Measurements from ENCODE around the gene MED12L.

MED12L gene

DNA sequence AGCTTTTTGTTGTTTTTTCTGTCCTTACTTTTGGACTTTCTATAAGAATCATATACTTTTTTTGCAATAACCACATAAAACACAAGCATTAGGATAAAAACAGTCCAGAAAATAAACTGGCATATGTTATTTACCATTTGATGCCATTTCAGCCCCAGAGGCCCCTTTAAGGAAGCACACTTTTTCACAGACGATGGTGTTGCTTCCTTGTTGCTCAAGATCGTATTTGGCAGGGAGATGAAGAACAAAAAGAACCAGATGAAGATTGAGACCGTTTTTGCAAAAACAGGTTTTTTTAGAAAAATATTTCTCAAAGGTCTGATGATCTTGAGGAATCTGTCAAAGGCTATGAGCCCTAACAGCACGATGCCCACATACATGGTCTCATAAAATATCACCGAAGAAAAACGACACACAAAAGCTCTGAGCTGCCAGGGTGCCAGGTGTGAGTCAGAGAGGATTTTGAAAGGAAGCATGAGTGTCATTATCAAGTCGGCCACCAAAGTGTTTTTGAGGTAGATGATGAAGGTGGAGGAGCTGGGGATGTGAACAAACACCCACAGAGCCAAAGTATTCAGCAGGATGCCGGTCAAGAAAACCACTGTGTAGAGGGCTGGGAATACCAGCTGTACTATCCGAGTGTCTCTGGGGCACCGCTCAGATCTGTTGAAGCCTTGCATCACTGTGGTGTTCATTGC is 243.0 kb downstream of the MED12L start:
- DNase-seq (ENCODE audit: low spot score): no peak

DNA sequence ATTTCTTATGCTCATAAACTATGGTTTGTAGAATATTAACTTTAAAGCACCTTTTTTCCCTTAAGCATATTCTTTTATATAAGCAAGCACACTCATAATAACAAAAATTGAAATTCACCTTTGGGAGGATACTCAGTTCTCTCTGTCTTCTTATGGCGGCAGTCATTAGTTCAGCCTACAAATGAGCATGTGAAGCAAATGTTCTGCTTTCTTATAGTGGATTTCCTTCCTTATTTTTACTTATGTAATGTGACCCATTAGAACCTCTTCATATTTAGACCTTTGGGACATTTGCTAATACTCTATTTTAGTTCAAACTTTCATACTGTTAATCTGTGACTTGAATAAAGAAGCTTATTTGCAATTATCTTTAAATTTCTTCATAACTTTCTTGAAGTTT is 243.9 kb downstream of the MED12L start, which contains the start of gene P2RY13:
Gene P2RY13 (minus strand): TSS at position 187 of the 400 bp plus-strand sequence. CDS start 21 bp downstream, at position 166.
- no peak for DNase-seq (ENCODE audit: low spot score)

DNA sequence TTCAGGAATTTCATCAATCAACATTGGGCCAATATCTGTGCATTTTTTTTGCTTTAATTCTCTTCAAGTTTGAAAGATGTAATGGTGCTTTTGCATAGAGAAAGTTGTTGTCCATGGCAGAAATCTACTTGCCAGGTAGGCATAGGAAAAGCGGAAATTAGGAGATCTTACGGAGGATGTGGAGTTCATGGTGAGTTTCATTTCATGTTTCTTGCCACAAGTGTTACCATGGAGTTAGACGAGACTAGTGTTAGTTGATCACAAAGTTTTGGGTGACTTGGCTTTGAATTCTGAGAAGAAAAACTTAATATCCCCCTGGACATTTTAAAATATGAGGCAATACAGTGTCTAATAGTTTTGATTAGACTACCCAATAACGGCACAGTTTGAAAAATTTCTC is 244.9 kb downstream of the MED12L start:
- no peak for DNase-seq (ENCODE audit: low spot score)

DNA sequence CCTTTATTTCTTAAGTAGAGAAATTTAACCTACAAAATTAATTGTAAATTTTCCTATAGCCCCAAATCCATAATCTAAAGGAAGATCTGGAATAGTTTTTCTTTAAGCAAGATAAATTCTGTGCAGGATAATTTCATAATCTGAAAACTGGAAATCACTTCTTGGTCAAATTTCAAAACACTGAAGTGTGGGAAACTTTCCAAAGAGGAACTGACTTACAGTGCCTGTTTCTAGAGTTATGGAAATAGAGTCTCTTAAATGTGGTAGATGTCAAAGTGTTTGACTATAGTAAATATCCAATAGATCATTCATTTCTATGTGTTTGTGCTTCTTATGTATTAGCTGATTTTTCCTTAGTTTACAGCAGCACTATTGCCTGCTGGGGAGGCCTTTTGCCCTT is 245.4 kb downstream of the MED12L start:
- DNase-seq (ENCODE audit: low spot score): no peak

DNA sequence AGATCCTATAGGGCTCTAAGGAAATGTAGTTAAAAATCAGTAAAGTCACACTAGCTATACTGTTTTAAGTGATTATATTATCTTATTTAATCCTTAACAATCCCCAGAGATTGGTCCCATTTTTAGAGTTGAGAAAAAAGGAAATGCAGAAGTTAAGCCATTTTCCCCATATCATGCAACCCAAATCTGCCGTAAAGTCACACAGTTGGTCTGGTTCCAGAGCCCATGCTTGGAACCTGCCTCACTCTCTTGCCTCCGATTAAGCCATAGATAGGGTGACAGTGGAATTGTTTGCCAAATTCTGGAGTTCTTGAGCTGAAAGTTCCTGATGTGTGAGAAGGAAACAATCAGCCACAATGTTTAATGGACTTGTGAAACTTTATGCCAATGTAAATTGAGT is 246.2 kb downstream of the MED12L start:
- DNase-seq (ENCODE audit: low spot score): no peak

DNA sequence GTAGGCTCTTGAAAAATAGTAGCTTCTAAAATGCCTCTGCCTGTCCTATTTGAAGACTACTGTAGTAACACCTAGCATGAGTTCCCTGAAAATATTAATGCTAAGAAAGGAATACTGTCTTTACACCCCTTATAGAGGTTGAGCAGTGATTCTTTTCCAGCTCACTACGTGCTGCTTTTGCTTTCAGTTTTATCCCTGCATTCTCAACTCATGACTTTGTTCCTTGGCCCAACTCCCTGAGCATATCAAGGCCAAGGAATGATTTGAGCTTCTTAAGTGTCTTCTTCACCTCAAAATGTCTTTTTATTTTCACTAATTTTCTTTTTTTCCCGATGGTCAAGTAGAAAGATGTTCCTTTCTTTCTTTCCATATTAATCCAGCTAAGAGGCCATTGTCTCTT is 260.4 kb downstream of the MED12L start:
- DNase-seq (ENCODE audit: low spot score): no peak

DNA sequence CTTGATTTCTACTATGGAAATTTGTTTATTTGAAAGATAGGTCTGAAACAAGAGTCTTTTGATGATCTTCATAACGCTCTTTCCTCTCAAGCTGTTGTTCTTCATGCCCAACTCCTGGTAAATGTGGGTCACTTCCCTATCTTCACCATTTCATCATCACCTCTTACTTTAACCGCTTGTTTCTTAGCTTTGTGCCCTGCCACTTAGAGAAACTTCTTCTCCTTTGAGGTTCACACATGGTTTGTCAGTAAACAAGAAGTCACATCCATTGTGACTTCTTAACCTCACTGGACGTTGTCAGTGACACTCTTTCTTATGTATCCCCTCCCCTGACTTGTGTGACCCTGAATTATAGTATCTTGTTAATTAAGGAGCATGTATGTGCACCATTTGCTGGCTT is 260.8 kb downstream of the MED12L start:
- no peak for DNase-seq (ENCODE audit: low spot score)

DNA sequence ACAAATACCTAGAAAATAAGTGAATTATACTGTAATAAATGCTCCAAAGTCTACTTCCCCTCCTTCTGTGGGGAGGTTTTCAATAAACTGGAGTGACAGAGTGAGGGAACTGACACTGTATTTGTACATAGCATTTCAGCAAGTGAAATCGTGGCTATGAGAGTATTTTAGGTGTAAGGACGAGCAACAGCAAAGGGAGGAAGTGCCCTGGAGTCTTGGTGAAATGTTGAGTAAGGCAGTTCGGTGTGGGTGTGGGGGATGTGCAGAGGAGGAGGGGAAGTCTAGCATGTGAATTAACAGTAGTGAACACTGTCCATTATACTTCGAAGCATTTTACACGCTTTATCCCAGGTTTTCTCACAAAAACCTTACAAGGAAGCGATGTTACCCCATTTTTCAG is 262.0 kb downstream of the MED12L start:
- DNase-seq (ENCODE audit: low spot score): no peak

DNA sequence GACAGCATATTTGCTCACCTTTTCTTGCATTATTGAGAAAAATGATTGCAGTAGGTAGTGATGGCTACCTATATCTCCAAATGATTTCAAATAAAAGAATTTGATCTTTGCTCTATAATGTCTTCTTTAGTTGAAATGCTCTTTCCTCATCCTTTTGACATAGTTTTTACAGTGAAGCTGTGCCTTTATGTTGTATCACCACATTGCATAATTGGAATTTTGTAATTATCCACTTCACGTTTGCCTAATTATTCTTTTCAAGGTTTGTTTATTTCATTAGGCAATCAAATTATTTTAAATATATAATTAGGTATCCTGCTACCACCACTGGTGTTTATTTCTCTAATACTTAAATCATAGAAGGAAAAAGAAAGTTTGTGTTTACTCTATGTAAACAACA is 265.2 kb downstream of the MED12L start:
- no peak for DNase-seq (ENCODE audit: low spot score)

DNA sequence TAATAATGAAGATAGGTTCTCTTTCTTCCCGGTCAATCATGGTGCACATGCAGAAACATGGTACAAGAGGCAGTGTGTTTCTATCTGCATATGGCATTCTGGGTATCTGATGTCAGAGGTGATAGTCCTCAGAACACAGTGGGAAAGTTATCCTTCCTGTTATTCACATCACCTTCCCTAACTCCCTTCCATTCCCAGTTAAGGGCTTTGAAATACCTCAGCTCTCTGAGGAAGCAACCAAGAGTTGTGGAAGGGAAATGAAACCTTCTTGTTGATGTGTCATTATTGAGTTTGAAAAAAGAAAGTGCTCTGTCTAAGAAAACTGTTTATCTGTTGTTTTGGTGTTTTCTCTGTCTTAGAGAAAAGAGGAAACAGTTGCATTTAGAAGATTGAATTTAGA is 265.8 kb downstream of the MED12L start:
- no peak for DNase-seq (ENCODE audit: low spot score)

DNA sequence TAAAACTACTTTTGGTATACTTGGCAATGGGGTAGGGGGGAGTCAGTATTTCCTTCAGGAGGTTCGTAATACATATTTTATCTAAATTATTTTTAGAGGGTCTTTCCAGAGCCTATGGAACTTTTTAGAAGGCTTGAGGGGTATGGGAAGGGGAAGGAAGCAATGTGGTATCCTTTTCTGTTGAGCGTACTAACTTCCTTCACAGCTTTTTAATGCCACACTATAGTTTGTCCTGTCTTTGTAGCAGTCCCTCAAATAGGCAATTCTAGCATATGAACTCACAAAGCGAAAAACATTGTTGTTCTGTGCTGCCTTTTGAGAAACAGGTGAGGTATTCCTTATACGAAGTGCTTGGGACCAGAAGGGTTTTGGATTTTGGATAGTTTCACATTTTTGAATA is 266.2 kb downstream of the MED12L start:
- no peak for DNase-seq (ENCODE audit: low spot score)

DNA sequence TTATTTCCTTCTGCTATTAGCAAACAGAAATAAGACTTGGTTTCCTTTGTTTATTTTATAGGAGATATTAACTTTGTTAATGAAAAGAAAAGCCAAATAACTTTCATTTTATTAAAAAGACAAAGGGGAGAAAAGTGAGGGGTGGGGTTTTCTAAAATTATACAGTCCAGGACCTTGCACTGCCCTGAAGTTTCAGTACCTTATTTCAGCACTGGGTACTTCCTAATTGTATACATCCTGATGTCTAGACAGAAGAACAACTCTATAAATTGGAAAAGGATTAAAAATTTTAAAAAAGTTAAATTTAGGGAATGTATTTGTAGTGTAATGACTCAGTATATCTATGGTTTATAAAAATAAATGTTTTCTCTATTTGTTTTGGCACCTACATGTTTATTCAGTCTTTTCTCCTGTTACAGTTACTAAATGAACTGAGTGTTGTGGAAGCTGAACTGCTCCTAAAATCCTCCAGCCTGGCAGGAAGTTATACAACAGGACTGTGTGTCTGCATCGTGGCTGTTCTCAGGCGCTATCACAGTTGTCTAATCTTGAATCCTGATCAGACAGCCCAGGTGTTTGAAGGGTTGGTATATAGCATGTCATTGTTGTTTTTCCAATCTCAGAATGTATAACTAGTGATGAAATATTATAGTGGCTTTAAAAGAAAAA is 271.5 kb downstream of the MED12L start:
- DNase-seq (ENCODE audit: low spot score): peak; percentile 18

DNA sequence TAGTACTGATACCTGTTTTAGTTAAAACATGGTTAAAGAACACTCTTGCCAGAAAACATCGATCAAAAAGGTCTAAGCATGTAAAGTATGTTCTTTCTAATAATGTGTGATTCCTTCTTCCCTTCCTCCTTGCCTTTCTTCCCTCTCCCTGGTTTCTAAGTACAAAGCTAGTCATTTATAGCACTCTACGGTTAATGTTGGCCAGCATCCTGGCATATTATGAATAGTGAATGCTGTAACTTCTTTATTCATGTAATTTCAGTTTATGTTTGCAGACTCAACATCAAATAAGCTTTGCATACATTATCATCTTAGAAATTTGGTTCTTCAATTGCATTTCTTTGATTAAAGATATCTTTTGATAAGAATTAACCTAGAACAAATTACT is 272.0 kb downstream of the MED12L start:
- peak; percentile 57 for DNase-seq (ENCODE audit: low spot score)

DNA sequence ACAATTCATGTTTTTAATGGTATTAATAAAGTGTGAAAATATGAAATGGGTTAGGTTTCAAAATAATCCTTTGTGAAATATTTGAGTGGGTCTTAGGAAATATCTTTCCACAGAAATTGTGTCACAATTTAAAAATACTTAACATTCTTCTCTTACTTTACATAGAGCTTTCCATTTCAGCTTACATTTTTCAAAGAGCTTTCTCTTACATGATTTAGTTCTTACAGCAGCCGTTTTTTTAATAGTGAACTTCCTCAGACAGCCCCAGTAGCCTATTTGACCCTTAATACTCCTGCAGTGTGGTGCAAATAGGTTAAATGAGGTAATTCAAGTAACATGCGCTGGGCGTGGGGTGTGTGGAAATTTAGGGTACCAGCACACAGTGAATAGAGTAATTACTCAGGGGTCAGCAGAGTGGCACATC is 277.3 kb downstream of the MED12L start:
- DNase-seq (ENCODE audit: low spot score): no peak

DNA sequence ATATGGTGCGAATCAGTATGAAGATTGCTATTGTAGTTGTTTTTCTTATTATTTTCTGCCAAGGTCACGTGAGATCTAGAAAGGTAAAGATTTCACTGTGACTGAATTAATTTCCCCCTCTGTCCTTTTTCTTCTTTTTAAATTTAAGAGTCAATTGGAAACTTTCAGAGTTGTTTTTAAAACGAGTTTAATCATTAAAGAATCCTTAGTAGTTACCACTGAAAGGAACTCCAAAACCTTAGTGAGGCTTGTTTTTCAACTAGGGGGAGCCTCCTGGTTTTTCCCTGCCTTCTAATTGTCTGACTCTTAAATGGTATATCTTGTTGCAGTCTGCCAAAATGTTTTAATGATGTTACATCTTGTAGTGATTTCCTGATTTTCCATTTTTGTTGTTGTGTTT is 281.5 kb downstream of the MED12L start:
- DNase-seq (ENCODE audit: low spot score): no peak

DNA sequence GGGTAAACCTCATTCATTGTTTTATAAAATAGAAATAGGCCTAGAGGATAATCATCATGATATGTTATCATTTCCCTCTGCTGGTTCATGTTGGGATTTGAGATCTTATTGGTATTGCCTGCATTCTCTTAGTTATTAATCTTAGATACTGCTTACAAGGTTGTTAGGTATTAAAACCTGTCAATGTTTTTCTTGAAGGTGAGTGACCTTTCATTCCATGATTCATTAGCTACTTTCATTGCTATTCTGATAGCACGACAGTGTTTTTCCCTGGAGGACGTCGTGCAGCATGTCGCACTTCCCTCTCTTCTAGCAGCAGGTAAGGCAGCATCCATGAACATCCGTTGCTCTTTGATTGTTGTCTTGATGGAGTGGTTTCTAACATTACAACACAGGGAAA is 282.0 kb downstream of the MED12L start:
- DNase-seq (ENCODE audit: low spot score): no peak

DNA sequence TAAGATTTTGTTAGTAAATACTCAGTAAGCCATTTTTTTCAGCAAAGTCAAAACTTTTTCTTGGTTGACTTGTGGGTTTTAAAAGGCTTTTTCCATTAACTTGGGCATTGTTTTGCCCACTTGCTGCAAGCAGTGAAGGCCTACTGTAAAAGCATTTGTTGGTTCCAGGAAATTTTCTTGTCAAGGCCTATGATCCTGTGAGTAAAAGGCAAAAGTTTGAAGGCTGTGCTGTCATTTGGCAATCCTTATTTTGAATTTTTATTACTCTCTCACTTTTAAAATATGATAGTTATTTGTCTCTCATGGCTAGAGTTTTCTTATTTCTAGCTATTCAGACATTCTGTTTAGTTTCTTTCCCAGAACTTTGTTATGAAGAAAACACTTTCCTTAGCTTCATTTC is 286.1 kb downstream of the MED12L start:
- DNase-seq (ENCODE audit: low spot score): no peak

DNA sequence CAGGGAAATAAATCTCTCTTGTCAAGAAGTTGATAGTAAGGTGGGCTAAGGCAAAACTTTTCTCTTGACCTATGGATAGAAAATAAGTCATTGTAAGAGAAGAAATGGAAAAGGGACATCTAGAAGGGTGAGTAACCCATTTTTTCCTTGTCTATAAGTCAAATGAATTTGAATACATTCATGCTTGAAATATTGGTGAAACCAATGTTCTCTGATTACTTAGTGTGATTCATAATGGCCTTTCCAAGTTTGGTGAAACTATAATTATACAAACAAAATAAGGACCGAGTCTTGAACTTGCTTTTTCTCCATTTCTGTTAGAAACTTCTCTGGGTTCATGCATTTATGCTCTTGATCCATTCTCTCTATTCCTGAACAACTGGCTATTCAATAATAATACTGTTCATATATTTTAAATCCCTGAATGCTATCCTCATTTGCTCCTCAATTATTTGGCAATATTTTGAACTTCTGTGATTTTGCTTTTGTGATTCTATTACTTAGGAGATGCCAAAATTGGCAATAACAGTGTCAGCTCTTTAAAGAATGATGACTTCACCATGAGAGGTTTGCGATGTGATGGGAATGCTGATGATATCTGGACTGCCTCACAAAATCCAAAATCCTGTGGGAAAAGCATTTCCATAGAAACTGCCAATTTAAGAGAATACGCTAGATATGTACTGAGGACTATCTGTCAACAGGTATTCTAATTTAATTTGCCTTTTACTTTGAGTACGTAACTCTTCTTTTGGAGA is 286.8 kb downstream of the MED12L start:
- DNase-seq (ENCODE audit: low spot score): no peak

DNA sequence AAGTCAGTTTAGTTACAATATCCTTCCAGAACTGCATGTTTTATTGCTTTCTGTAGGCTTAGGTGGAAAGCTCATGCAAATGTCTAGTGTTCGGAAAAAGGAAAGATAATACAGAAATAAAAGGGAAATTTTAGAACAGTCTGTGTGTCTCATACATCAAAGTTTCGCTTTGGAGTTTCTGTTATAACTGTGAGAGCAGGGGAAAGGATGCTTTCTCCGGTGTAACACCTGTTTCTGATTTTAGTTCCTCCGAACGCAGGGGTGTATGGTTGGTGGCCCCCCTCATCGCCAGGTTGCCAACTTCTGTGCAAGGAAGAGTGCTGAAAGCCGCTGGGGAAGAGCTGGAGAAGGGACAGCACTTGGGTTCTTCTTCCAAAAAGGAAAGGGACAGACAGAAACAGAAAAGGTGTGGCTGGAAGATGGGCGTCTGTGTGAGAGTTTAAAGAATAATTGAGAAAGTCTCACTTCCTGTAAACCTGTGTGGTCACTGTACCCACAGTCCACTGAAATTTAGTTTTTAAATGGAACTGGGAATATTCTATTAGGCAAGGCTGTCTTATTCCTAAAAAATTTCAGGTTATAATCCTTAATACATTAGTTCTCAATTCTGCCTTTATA is 292.4 kb downstream of the MED12L start:
- no peak for DNase-seq (ENCODE audit: low spot score)

DNA sequence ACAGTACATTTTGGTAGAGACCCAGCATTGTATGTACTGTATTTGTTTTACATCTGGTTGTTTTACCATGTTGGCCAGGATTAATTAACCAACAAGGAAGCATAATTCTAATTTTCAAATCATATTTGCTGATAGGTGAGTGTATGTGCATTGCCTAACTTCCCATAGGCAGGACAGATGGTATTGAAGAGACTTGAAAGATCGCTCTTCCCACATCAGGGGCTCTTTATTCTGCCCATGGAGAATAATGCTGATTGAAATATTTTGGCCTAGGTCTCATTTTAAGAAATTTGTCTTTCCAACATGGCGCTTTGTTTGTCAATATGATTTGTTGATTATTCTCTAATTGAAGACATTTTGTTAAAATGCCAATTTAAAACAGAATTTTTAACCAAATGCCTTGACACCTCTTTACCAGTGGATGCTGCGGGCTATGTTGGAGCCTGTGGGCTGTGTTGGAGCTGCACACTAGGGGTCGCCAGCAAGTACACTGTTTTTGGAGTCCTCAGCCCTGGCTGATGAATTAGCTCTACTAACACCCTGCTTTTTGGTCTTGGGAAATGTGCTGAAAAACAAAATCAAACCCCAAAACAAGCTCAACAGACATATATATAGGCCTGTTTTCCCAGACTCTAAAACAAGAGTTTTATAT is 293.7 kb downstream of the MED12L start:
- peak; percentile 22 for DNase-seq (ENCODE audit: low spot score)

DNA sequence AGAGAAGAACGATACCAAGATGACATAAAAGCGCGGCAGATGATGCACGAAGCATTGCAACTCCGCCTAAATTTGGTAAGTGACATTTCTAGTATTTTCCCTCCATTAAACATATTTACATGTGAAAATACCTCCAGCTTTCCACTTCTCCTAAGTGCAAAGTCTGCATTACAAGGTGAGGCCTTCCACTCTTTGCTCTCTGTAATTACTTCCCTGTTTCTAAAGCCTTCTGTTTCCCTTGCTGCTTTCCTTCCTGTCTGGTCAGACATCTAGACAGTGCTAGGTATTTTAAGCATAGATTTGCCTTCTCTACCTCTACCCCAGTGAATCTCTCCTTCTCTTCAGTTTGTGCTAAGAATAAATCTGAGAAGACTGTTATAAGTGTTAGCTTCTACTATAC is 297.2 kb downstream of the MED12L start:
- DNase-seq (ENCODE audit: low spot score): no peak

DNA sequence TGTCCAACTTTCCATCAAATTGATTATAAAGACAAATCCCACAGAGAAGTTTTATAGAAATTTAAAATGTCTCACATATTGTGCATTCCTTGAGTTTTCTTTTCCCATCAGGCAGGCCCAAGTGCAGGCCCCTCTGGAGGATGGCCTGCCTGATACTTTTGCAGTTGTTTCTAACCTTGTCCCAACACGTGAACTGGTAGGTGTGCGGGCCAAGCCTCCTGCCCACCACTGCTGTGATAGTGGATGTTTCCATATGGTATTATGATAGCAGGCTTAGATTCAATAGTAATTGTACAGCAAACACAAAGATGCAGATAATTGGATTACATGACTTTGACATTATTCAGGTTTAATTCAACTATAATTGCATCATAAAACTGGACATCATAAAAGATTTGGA is 297.6 kb downstream of the MED12L start:
- no peak for DNase-seq (ENCODE audit: low spot score)
